Brain pericyte (primary cell): ENCODE measurements around the gene ZNF560.
"Not testable (repeated sequence)": the region's sequence is repeated elsewhere in the genome, so short reads cannot be mapped to it uniquely, and the experiment has no call there.

Experiments used
- DNase-seq: peaks from one replicate; pipeline ENCODE4 v3.0.0-alpha.2; 2012; ENCODE audit warnings: low read depth, low spot score

Gene ZNF560

GRCh38 chr19:9498183-9498902, at the start of gene ZNF560:
TSS of gene ZNF560 (minus strand) at chr19:9498616. CDS start at chr19:9475313, 23,303 bp downstream.
- DNase-seq: peak; percentile 5

- no peak for DNase-seq
Observed at GRCh38 chr19:9547870-9548269, 49.5 kb upstream of the ZNF560 start.

- DNase-seq: not testable (repeated sequence)
Observed at GRCh38 chr19:9541281-9541680, 42.9 kb upstream of the ZNF560 start.

GRCh38 chr19:9539921-9540320, 41.5 kb upstream of the ZNF560 start:
- not testable (repeated sequence) for DNase-seq

- not testable (repeated sequence) for DNase-seq
Observed at GRCh38 chr19:9539201-9539600, 40.8 kb upstream of the ZNF560 start.

GRCh38 chr19:9538183-9539058, 40.0 kb upstream of the ZNF560 start, which contains the start of gene ZNF426:
TSS of gene ZNF426 (minus strand) at chr19:9538645. CDS start at chr19:9536232, 2,413 bp downstream.
- peak; percentile 80 for DNase-seq

GRCh38 chr19:9535934-9536333, 37.5 kb upstream of the ZNF560 start:
- DNase-seq: no peak

GRCh38 chr19:9531933-9532332, 33.5 kb upstream of the ZNF560 start:
- DNase-seq: no peak

- no peak for DNase-seq
Observed at GRCh38 chr19:9528757-9529336, 30.4 kb upstream of the ZNF560 start.

- no peak for DNase-seq
Observed at GRCh38 chr19:9523885-9524474, 25.6 kb upstream of the ZNF560 start.

GRCh38 chr19:9507285-9507684, 8.9 kb upstream of the ZNF560 start:
- DNase-seq: no peak

GRCh38 chr19:9500796-9501195, 2.4 kb upstream of the ZNF560 start:
- DNase-seq: no peak

- no peak for DNase-seq
Observed at GRCh38 chr19:9494096-9494495, 4.3 kb downstream of the ZNF560 start.

GRCh38 chr19:9487016-9487415, 11.4 kb downstream of the ZNF560 start:
- no peak for DNase-seq

- DNase-seq: no peak
Observed at GRCh38 chr19:9485140-9485539, 13.3 kb downstream of the ZNF560 start.

GRCh38 chr19:9474975-9475374, 23.4 kb downstream of the ZNF560 start:
- DNase-seq: no peak

GRCh38 chr19:9467161-9467560, 31.3 kb downstream of the ZNF560 start:
- DNase-seq: no peak

GRCh38 chr19:9461938-9462337, 36.5 kb downstream of the ZNF560 start:
- no peak for DNase-seq

GRCh38 chr19:9456018-9456689, 42.3 kb downstream of the ZNF560 start:
- no peak for DNase-seq

- no peak for DNase-seq
Observed at GRCh38 chr19:9453953-9454352, 44.5 kb downstream of the ZNF560 start.

GRCh38 chr19:9445037-9445436, 53.4 kb downstream of the ZNF560 start:
- no peak for DNase-seq
